Measurements from ENCODE around the gene CMSS1.

GRCh38 chr3:99850608-99851007 lies 32.9 kb downstream of the CMSS1 start:
- TF ChIP-seq CTCF (IDR thresholded peaks at IDR 0.05) (no peak), POLR2A (IDR thresholded peaks at IDR 0.05) (no peak)

Data from adrenal gland (tissue), 5 donors.